HG03432 (cell line): Measurements from ENCODE around the gene TGFB1.

Experiments
- ATAC-seq: cut with Tn5 transposase; IDR thresholded peaks from one replicate; pipeline ENCODE4 v1.9.1; 2021; ENCODE audit warnings: mild to moderate bottlenecking, moderate library complexity; ENCODE audit not compliant: unreplicated experiment

Gene TGFB1

GRCh38 chr19:41323023-41323422 lies 30.7 kb downstream of the TGFB1 start:
- ATAC-seq = no peak

GRCh38 chr19:41322451-41322850 lies 31.3 kb downstream of the TGFB1 start:
- no peak for ATAC-seq

DNA sequence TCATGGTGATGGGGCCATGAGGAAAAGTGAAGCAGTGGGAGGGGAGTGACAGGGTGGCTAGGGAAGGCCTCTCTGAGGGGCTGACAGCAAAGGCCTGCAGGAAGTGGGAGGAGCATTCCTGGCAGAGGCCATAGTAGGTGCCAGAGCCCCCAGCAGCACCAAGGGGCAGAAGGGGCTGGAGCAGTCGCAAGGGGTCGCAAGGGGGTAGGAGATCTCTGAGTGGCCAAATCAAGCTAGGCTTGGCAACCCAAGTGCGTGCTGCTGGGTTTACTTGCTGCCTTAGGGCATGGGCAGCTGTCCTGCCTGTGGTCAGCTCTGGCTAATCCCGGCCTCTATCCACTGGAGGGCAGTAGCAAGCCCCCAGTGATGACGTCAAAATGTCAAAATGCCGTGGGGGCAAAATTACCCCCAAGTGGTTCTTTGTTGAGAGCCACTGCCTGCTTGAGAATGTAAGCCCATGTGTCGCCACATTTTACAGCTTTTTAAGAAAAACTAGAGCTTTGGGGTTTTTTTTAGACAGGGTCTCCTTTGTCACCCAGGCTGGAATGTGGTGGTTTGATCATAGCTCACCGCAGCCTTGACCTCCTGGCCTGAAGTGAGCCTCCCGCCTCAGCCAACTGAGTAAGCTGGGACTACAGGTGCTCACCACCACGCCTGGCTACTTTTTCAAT lies 32.0 kb downstream of the TGFB1 start:
- no peak for ATAC-seq

- ATAC-seq = no peak
These were observed 32.5 kb downstream of the TGFB1 start for GRCh38 chr19:41321204-41321599.

DNA sequence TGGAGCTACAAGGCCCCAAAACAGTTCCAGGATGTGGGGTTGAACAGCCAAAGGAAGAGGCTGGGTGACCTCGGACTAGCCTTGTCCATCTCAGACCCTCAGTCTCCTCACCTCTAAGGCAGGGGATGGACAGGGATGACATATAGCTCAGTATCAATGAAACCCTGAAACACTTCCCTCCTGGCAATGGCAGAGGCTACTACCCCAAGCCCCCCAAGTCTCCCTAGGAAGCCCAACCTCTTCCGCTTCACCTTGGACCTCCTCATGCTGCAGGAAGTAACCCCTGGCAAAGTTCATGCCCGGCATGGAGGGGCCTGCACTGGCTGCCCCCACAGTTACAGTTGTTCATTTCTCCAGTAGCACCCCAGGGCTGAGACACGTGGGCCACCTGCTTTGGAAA lies 33.2 kb downstream of the TGFB1 start:
- ATAC-seq = no peak

DNA sequence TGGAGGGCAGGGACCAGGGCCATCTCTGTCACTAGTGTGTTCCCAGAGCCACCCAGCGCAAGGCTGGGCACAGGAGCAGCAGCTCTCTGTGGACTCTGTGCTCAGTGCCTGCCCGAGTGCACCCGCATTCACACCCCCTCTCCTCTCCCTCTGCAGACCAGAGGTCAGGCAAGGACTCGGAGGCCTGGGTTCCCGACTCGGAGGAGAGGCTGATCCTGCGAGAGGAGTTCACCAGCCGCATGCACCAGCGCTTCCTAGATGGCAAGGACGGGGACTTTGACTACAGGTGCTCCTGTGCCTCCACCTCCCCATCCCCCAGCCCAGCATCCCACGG lies 33.6 kb downstream of the TGFB1 start:
- no peak for ATAC-seq

DNA sequence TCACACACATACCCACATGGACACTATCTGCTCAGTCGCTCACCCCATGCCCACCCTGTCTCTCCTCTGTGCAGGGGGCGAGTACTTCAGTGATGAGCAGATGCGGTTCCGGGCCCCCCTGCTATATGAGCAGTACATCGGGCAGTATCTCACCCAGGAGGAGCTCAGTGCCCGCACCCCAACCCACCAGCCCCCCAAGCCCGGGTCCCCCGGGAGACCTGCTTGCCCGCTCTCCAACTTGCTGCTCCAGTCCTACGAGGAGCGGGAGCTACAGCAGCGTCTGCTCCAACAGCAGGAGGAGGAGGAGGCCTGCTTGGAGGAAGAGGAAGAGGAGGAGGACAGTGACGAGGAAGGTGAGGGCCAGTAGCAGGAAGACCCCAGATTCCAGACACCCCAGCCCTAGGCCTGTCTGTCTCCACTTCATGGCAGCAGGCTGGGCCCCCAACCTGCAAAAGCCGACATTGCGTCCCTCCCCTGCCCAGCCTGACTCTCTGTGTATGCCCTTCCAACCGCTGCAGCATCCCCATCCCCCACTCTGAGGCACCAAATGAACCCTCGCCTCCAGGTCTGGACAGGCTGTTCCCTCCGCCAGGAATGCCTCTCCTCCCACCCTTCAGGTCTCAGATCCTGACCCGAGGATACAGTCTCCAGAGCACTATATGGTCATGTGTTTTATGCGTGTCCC lies 34.1 kb downstream of the TGFB1 start:
- no peak for ATAC-seq

GRCh38 chr19:41318696-41319499 lies 34.8 kb downstream of the TGFB1 start:
- ATAC-seq = no peak

GRCh38 chr19:41316306-41316920 lies 37.3 kb downstream of the TGFB1 start:
- no peak for ATAC-seq

DNA sequence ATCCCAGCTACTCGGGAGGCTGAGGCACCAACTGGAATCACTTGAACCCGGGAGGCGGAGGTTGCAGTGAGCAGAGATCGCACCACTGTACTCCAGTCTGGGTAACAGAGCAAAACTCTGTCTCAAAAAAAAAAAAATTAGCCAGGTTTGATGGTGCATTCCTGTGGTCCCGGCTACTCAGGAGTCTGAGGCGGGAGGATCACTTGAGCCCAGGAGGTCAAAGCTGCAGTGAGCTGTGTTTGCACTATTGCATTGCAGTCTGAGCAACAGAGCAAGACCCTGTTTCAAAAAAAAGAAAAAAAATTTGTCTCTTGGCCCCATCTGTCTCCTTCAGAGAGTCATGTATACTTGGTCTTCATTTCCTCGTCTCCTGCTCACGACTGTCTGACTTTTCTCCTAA lies 42.1 kb downstream of the TGFB1 start:
- no peak for ATAC-seq

GRCh38 chr19:41311072-41311471 lies 42.6 kb downstream of the TGFB1 start:
- ATAC-seq = no peak

DNA sequence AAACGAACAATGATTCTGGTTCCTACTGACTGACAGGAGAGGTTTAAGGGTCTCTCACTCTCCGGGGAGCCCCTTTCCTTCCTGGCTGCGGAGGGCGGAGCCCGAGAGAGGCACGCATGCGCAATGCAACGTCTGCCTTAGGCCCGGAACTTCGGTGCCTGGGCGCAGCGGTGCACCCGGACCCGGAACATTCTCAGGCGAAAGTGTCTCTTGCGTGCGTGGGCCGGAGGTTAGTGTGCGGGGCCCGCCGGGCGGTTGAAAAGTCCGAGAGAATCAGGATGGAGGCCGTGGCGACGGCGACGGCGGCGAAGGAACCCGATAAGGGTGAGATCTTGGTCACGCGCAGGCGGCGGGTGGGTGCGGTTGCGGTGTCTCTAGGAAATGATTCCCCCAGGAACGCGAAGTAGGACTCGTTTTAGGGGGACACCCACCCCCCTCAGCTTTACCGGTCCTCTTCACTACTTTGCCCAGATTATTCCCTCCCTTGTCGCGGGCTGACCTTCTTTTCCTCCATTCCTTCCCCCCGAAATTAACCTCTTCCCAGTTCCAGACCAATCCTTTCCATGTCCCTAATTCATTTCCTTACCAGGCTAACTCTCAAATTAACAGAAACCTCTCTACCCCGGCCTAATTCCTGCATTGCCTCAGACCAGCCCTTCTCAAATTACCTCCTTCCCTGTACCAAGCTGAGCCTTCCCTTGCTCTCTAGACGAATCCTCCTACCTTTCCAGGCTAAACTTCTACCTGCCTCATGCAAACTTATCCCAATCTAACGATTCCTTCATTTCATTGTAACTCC lies 43.5 kb downstream of the TGFB1 start, which contains the start of gene CCDC97:
Gene CCDC97, plus strand, starts transcription at position 140 of the 799 bp plus-strand sequence. Its CDS starts 139 bp downstream, at position 279.
- ATAC-seq = peak; percentile 70

GRCh38 chr19:41309180-41310032 lies 44.3 kb downstream of the TGFB1 start:
- no peak for ATAC-seq

- ATAC-seq = no peak
These were observed 45.1 kb downstream of the TGFB1 start for GRCh38 chr19:41308450-41309179.

DNA sequence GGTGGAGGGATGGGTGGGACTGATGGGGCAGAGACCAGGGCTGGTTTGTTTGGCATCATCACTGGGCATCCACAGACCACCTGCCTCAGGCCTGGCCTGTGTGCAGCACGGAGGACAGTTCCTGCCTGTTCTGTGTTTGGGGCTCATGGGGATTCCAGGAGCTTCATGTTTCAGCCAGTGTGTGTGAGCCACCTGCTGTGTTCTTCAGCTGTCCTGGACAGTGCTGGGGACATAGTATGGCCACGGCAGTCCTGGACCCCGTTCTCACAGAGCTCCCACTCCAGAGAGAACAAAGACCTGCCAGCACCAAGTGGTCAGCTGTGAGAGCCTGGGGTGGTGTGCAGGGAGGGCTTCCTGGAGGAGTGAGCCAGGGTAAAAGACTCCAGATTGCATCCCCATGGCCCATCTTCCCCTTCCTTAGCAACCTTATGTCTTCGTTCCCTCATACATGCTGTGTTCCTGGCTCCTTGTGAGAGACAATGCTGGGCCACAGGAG lies 45.7 kb downstream of the TGFB1 start:
- no peak for ATAC-seq

DNA sequence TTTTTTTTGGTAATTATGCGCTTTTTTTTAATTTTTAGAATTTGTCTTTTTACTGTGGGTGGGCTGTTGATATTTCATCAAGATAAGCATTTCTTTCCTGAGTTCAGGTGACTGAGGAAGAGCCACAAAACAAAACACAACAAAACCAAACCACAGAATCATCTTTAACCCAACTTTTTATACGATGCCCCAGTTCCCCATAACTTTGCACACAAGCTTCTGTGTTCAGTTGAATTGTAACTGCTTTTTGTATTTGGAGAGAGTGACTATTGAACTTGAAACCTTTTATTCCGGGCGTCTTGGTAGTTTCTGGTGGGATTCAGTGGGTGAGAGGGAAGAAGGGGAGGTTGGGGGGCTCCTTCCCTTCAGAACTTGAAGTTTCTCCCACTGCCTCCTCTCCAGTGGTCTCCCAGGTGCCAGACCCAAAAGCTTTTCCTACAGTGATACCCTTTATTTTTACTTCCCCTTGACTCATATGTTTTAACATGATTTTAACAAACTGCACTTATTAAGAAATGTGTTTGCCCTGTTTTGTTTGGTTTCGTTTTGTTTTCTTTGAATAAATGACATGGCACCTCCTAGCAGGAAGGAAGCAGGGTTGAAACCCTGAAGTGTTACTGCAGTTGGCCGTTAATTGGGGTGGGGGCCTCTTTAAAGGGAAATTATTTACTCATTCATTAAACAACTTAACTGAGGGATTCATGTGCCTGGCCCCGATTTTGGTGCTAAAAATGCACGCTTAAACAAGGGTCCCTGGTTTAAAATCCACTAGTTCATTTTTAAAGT lies 46.4 kb downstream of the TGFB1 start:
- ATAC-seq = no peak

DNA sequence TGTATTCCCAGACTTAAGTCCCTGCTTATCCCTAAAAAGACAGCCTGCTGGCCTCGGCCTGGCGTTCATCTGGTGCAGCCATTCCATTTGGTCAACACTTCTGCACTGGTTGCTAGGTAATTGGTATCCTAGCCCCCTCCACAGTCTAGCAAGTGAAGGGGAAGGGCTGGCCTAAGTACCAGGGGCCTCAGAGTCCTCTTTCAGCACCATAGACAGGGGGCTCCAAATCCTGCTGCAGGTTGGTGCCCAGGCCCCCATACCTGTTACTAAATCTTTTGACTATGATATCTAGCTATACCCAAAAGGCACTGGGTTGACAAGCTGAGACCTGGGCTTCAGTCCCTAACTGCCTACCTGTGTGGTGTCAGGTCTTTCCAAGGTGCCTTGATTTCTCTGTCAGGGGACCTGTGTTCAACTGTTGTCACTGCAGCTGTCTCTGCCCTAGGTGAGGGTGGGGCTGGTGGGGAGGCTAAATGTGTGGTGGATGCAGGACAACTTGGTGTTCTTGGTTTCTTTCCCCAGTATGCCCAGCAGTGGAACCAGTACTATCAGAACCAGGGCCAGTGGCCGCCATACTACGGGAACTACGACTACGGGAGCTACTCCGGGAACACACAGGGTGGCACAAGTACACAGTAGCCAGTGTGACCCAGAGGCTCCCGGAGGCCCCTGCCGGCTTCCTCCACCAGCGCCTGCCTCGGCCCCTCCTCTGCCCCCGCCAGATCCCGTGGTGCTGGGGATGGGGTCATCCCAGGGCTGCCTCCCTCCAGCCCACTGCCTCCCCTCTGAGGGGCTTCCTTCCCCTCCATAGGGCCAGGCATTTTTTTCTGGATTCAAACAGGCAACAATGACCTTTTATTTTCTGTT lies 47.6 kb downstream of the TGFB1 start:
- no peak for ATAC-seq
